ENCODE measurements around the gene WWC1.

- TF ChIP-seq, protein P1, sequence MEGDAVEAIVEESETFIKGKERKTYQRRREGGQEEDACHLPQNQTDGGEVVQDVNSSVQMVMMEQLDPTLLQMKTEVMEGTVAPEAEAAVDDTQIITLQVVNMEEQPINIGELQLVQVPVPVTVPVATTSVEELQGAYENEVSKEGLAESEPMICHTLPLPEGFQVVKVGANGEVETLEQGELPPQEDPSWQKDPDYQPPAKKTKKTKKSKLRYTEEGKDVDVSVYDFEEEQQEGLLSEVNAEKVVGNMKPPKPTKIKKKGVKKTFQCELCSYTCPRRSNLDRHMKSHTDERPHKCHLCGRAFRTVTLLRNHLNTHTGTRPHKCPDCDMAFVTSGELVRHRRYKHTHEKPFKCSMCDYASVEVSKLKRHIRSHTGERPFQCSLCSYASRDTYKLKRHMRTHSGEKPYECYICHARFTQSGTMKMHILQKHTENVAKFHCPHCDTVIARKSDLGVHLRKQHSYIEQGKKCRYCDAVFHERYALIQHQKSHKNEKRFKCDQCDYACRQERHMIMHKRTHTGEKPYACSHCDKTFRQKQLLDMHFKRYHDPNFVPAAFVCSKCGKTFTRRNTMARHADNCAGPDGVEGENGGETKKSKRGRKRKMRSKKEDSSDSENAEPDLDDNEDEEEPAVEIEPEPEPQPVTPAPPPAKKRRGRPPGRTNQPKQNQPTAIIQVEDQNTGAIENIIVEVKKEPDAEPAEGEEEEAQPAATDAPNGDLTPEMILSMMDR (IDR thresholded peaks at IDR 0.05; ENCODE audit: poor library complexity), result no peak
- no peak for TF ChIP-seq EZH2 (IDR thresholded peaks at IDR 0.05; ENCODE audit: borderline replicate concordance)
These were observed 83.8 kb downstream of the WWC1 start for GRCh38 chr5:168375214-168375613.
